Measurements from ENCODE around the gene PCDHGA1.

GRCh38 chr5:141511771-141512325, 181.5 kb downstream of the PCDHGA1 start:
- TF ChIP-seq CTCF (IDR thresholded peaks at IDR 0.05) (no peak), POLR2A (IDR thresholded peaks at IDR 0.05) (no peak)
